Muscle of arm (tissue), 14 donors: Measurements from ENCODE around the gene DMPK. TPM values are rescaled to one million over a fixed set of nuclear protein-coding genes. Genes with fewer than 3 reads are reported as not detected.

ENCODE experiments used
- DNase-seq: peaks from one replicate; pipeline ENCODE4 v3.0.0-alpha.2; 2013
- long read RNA-seq, 11 donors: transcript quantifications; one replicate each; lab custom pipeline, GENCODE V29; 2026
- polyA plus RNA-seq, 12 donors: library from polyadenylated mRNA; unstranded; fragments of 120-200 nt; gene quantifications; one replicate each; pipeline ENCODE4 v1.2.1, GENCODE V29; 2013; ENCODE audit not compliant: insufficient read length in 12 of 12

Gene DMPK, protein sequence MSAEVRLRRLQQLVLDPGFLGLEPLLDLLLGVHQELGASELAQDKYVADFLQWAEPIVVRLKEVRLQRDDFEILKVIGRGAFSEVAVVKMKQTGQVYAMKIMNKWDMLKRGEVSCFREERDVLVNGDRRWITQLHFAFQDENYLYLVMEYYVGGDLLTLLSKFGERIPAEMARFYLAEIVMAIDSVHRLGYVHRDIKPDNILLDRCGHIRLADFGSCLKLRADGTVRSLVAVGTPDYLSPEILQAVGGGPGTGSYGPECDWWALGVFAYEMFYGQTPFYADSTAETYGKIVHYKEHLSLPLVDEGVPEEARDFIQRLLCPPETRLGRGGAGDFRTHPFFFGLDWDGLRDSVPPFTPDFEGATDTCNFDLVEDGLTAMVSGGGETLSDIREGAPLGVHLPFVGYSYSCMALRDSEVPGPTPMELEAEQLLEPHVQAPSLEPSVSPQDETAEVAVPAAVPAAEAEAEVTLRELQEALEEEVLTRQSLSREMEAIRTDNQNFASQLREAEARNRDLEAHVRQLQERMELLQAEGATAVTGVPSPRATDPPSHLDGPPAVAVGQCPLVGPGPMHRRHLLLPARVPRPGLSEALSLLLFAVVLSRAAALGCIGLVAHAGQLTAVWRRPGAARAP
- 100 to 1,000 TPM in 11 of 12 donors, not detected in 1; 161 to 353 (median 263) TPM for polyA plus RNA-seq
- long read RNA-seq, donor 1, transcript DMPK-215 (1 exons, 1,410 nt) = major isoform, 9 of 11 reads
- long read RNA-seq, donor 1, partial matches to known transcripts = 0 of 11 reads
- long read RNA-seq, donor 1, other reads (novel, unspliced or antisense) = 0 of 11 reads
- long read RNA-seq, donor 2, transcript DMPK-215 (1 exons, 1,410 nt) = minor isoform, 7 of 29 reads
- long read RNA-seq, donor 2, transcript DMPK-201 (15 exons, 2,787 nt) = major isoform, 9 of 29 reads
- long read RNA-seq, donor 2, partial matches to known transcripts = 6 of 29 reads
- long read RNA-seq, donor 2, other reads (novel, unspliced or antisense) = 0 of 29 reads
- long read RNA-seq, donor 3, transcript DMPK-201 (15 exons, 2,787 nt) = minor isoform, 7 of 28 reads
- long read RNA-seq, donor 3, transcript DMPK-215 (1 exons, 1,410 nt) = major isoform, 9 of 28 reads
- long read RNA-seq, donor 3, partial matches to known transcripts = 6 of 28 reads
- long read RNA-seq, donor 3, other reads (novel, unspliced or antisense) = 0 of 28 reads
- long read RNA-seq, donor 4, transcript DMPK-215 (1 exons, 1,410 nt) = major isoform, 6 of 17 reads
- long read RNA-seq, donor 4, transcript DMPK-201 (15 exons, 2,787 nt) = minor isoform, 5 of 17 reads
- long read RNA-seq, donor 4, partial matches to known transcripts = 0 of 17 reads
- long read RNA-seq, donor 4, other reads (novel, unspliced or antisense) = 0 of 17 reads
- long read RNA-seq, donor 5, transcript DMPK-201 (15 exons, 2,787 nt) = major isoform, 36 of 154 reads
- long read RNA-seq, donor 5, transcript DMPK-204 (15 exons, 2,754 nt) = minor isoform, 7 of 154 reads
- long read RNA-seq, donor 5, transcript DMPK-215 (1 exons, 1,410 nt) = minor isoform, 19 of 154 reads
- long read RNA-seq, donor 5, transcript DMPK-205 (15 exons, 2,548 nt) = minor isoform, 9 of 154 reads
- long read RNA-seq, donor 5, partial matches to known transcripts = 43 of 154 reads
- long read RNA-seq, donor 5, other reads (novel, unspliced or antisense) = 30 of 154 reads
- long read RNA-seq, donor 6, transcript DMPK-201 (15 exons, 2,787 nt) = major isoform, 10 of 37 reads
- long read RNA-seq, donor 6, transcript DMPK-204 (15 exons, 2,754 nt) = minor isoform, 6 of 37 reads
- long read RNA-seq, donor 6, transcript DMPK-215 (1 exons, 1,410 nt) = minor isoform, 8 of 37 reads
- long read RNA-seq, donor 6, partial matches to known transcripts = 0 of 37 reads
- long read RNA-seq, donor 6, other reads (novel, unspliced or antisense) = 6 of 37 reads
- long read RNA-seq, donor 7, transcript DMPK-201 (15 exons, 2,787 nt) = major isoform, 9 of 19 reads
- long read RNA-seq, donor 7, transcript DMPK-215 (1 exons, 1,410 nt) = minor isoform, 5 of 19 reads
- long read RNA-seq, donor 7, partial matches to known transcripts = 0 of 19 reads
- long read RNA-seq, donor 7, other reads (novel, unspliced or antisense) = 0 of 19 reads
- long read RNA-seq, donor 8, transcript DMPK-215 (1 exons, 1,410 nt) = minor isoform, 29 of 169 reads
- long read RNA-seq, donor 8, transcript DMPK-204 (15 exons, 2,754 nt) = minor isoform, 9 of 169 reads
- long read RNA-seq, donor 8, transcript DMPK-205 (15 exons, 2,548 nt) = minor isoform, 8 of 169 reads
- long read RNA-seq, donor 8, transcript DMPK-201 (15 exons, 2,787 nt) = major isoform, 30 of 169 reads
- long read RNA-seq, donor 8, partial matches to known transcripts = 52 of 169 reads
- long read RNA-seq, donor 8, other reads (novel, unspliced or antisense) = 30 of 169 reads
- long read RNA-seq, donor 9, transcript DMPK-201 (15 exons, 2,787 nt) = major isoform, 5 of 14 reads
- long read RNA-seq, donor 9, partial matches to known transcripts = 0 of 14 reads
- long read RNA-seq, donor 9, other reads (novel, unspliced or antisense) = 0 of 14 reads
- long read RNA-seq, donor 10, transcript DMPK-204 (15 exons, 2,754 nt) = minor isoform, 5 of 109 reads
- long read RNA-seq, donor 10, transcript DMPK-201 (15 exons, 2,787 nt) = minor isoform, 22 of 109 reads
- long read RNA-seq, donor 10, transcript DMPK-215 (1 exons, 1,410 nt) = major isoform, 32 of 109 reads
- long read RNA-seq, donor 10, partial matches to known transcripts = 25 of 109 reads
- long read RNA-seq, donor 10, other reads (novel, unspliced or antisense) = 17 of 109 reads
- long read RNA-seq, donor 11, transcript DMPK-201 (15 exons, 2,787 nt) = major isoform, 6 of 31 reads
- long read RNA-seq, donor 11, partial matches to known transcripts = 0 of 31 reads
- long read RNA-seq, donor 11, other reads (novel, unspliced or antisense) = 13 of 31 reads

DNA sequence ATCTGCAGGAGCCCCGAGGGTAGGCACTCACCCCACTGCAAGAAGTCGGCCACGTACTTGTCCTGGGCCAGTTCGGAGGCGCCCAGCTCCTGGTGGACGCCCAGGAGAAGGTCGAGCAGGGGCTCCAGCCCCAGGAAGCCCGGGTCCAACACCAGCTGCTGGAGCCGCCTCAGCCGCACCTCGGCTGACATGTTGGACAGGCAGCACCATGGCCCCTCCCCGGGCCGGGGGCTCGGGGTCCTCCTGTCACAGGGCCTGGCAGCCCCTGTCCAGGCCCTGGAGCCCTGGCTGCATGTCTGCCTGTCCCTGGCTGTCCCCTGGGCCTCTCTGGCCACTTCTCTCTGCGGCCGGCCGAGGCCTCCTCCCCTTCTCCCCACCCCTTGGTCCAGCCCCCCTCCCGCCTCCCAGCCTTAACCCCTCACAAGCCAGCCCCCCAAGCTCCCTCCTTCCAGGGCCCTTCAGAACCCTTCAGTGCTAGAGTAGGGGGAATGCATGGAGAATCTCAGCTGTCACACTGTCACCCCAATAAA is at the start of gene DMPK:
DMPK (minus strand) TSS at position 329 of the 530 bp plus-strand sequence; CDS start at position 191, 138 bp downstream.
- no peak for DNase-seq

DNA sequence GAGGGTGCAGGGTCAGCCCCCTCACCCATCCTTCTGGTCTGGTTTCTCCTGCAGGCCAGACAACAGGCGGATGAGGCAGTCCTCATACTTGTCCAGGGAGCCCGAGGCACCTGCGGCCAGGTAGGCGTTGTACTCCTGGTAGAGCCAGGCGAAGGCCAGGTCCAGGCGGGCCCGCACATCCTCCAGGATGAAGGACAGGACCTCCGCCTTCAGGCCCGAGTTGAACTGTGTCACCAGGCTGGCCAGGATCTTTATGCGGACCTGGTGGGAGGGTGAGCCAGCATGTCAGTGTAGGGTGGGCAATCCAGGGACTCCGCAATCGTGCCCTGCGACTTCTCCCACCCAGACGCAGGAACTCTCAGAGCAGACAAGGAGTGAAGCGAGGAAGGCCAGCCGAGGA is 46.7 kb upstream of the DMPK start:
- no peak for DNase-seq

DNA sequence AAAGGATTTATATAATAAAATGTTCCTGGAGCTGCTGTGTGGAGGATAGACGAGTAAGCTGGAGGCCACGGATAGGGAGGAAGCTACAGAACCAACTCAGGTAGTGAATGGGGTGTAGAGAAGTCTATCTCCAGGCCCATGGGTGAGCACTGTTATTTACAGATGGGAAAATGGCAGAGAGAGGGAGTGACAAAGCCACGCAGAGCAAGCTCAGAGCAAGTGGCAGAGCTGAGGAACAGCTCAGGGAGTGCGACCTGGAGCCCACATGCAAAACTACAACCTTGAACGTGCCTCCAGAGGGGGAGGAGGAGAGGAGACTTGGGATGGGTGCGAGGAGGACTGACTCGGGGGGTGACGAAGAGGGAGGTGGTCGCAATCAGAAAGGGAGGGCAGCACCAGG is 46.2 kb upstream of the DMPK start:
- no peak for DNase-seq

DNA sequence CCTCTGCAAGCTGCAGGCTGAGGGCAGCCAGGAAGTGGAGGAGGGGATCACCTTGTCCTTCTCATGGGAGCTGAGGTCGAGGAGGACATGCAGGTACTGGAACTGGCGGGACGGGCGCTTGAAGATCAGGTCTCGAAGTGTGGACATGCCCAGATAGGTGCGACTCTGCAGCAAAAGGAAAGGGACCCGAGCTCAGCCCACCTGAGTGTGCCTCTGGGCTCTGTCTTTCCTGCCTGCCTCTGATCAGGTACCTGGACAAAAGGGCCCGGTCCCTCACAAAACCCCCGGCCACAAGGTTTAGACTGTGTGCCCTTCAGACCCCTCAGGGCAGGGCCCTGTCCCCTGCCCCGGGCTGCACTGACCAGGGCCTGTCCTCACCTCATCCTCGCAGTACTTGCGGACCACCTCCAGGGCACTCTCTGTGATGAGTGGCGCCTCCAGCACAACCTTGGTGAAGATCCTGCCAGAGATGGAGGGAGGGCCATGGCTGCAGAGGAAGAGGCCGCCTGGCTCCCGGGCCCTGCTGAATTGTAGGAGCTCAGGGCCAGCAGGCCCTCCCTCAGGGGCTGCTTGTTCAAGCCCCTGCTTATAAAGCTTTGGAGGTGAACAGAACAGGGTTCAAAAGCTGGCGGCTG is 45.3 kb upstream of the DMPK start:
- DNase-seq = no peak

DNA sequence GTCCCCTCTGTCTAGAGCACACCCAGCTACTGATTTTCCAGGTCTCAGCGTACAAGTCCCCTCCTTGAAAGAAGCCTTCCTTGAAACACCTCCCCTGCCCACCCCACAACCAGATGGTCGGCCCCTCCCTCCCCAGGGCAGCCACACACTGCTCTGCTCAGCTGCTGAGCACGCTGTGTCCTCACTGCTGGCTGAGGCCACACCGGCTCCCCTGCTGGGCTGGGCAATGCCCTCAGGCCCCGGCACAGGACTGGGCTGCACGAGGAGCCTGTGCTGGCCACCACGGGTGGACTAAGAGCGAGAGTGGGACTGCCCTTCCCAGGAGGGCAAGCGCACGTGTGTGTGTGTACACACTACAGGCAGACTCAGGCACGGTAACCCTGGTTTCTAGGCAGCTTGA is 44.6 kb upstream of the DMPK start:
- no peak for DNase-seq

DNA sequence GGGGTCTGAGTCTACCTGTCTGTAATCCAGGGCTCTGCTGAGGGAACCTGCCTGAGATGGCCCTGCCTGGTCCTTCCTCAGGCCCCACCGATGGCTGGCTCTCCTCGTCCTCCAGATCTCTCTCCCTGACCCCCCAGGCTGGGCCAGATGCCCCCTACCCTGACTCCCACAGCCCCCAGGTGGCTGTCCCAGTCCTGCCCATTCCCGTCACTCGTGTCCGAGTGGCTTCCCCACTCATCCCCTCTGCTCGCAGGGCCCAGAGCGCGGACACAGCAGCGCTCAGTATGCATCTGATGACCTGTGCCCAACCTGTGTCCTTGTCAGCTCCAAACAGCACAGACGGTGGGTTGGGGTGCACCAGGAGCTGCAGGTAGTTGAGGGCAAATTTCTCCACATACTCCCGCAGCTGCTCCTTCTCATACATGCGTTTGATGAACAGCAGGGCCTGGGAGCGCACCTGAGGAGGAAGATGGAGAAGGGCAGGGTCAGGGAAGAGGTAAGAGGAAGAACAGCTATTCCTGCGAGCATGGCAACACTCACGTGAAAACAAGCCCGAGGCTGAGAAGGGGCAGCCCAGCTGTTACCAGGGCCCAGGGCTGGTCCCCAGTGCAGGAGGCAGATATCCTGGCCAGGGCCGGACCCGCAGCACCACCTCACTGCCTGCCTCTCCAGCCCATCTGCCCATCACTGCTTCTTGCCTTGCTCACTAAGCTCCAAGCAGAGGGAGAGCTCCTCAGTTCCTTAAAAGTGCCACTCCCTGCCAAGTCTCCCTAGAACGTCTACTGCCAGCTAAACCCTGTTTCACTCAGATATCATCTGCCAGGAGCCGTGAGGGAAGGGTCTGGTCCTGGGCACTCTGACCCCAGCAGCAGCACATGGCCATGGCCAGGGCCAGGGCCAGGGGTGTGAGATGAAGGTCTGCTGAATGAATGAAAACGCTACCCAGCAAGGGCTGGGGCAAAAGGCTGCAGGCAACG is 43.9 kb upstream of the DMPK start:
- DNase-seq = no peak

DNA sequence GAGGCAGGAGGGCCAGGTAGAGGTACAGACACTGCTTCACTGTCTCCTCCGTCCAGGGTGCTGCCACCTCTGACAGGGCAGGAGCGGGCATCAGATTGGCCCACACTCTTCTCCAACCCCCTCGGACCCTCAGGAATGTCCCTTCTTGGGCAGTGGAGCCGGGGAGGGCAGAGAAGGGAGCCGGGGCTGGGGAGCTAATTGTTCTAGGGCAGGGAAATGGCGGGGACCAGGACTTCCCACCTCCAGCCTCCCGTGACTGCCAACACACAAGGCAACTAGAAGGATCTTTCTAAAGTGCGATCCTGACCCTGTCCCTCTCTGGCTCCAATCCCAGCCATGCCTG is 42.9 kb upstream of the DMPK start:
- DNase-seq = no peak

DNA sequence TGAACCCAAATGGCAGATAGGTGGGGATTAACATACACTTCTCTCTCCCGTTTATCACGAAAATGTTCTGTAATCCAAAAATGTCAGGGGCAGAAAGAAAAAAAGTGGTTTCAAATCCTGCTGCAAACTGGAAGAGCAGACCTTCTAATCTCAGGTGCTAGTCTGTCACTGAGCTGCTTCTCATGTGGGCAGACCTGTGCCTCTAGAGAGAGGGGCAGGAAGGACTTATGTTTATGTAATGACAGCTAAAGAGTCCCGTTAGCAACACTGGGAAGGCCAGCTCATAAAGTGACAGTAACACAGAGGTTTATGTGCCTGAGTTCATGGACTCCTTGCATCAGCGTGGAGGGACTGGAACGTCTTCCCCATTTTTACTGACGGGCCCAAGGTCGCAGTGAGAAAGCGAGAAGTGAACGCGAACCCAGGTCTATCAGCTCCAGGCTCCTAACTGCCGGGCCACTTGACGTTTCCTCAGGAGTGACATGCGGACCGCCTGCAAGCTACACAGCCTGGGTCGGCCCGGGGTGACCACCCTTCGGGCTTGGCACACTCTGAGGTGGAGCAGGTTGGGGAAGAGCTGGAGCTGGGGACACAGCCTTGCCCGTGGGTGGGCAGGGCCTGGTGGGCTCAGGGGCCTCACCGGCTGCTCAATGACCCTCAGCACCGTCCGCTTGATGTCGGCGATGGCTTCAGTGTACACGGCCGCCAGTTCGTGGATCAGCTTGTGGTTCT is 42.4 kb upstream of the DMPK start:
- no peak for DNase-seq

DNA sequence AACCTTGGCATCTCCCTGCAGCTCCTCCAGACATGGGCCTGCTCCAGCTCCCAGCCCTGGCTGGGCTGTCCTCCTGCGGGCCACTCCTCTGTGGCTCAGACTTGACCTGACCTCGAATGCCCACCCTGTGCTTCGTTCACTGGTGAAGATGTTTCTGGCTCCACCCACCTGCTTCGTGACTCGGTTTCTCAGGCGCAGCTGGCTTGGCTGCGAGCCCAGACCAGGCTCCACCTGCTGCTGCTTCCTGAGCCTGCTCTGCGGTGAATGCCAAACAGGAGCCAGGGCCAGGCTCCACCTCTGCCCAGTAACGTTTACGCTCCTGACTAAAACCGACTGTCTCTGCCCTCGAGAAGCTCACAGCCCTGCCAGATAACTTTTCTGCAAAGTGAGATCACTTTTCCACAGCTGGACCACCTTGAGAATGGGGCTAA is 41.8 kb upstream of the DMPK start:
- DNase-seq = no peak

DNA sequence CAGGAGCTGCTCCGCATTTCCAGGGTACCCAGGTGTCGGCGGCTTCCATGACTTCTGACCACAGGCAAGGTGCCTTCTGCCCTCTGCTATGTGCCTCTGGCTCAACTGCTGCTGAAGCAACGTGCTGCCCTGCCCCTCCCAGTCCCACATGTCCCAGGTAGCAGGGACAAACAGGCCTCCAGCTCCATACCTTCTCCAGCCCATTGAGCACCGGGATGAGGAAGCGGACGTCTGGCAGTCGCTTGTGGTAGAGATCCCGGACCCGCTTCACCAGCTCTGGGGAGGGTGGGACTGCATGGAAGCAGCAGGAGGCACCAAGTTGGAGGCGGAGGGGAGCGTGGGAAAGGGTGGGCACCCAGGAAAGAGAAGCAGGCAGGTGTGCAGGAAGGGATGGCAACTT is 40.9 kb upstream of the DMPK start:
- no peak for DNase-seq

DNA sequence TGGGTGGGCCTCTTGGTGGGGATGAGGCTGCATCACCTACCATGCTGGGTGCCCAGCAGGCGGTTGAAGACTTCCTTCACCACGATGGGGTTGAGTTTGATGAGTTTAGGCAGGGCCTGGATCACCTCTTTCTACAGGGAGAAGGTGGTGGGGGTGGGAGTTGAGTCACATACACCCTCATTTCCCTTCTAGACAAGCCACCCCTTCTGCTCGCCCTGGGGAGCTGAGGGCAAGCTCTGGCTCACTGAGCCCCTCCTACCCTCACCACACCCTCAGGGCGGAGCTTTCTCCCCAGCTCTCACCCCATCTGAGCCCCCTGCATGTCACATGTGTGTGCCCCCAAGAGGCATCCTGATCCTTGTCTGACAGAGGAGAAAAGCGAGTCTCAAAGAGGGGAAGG is 40.4 kb upstream of the DMPK start:
- no peak for DNase-seq

DNA sequence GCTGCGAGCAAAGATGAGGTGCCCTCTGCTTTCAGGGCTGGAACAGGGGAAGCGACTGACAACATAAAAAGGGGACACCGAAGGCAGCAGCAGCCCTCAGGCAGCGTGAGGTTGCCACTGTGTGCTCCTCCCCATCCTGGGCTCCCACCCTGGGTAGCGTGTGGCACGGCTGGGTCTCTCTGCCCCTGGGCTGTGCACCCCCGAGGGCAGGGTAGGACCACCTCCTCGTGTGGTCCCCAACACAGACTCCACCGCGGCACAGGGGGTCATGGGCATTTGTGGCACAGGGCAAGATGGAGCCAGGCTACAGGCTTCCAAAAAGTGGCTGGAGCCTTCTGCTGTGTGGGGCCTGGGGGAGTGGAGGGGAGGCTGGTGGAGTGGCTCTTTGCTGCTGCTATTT is 39.3 kb upstream of the DMPK start:
- no peak for DNase-seq

DNA sequence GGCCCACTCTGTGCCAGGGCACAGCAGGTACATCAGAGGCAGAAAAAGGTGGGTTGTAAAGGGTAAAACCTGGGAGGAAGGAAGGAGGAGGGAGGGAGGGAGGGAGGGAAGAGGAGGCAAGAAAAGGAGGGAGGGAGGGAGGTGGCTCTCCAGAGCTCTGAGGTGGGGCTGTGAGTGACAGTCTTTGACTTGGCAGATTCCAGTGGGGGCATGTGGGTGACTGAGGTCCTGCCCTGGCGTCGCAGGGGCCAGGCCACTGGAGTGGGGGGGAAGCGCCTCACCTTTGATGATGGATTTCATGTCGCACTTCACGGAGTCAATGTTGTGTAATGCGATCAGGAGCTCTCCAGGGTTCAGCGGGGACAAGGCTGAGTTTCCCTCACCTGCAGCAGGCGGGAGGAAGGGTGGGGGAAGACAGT is 38.8 kb upstream of the DMPK start:
- no peak for DNase-seq

DNA sequence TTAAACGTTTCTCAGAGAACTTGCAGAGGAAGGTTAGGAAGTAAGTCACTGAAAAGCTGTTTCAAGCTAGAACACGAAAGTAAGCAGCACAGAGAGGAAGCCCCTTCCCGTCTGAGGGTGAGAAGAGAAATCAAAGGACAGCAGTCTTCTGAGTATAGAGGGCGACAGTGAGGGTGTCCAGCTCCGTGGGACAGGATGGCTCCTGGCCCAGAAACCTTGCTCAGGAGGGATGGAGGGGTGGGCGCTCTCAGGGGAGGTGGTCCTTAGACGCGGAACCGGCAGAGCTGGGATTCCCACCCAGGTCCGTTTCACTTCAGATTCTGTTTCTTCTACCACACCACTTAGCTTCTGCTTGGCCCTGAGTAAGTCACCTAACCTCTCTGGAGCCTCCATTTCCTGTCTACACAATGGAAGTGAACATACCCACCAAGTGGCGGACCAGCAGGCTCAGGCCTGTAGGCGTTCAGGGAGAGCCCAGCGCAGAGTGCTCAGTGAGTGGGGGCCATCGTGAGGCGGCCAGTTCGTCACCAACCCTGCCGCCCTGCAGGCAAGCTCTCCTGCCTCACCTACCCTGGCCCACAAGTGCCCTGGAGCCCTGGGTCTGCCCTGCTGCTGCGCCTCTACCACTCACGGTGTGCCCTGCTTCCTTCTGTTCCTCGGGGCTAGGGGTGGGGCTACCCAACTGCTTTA is 38.3 kb upstream of the DMPK start:
- DNase-seq = no peak

DNA sequence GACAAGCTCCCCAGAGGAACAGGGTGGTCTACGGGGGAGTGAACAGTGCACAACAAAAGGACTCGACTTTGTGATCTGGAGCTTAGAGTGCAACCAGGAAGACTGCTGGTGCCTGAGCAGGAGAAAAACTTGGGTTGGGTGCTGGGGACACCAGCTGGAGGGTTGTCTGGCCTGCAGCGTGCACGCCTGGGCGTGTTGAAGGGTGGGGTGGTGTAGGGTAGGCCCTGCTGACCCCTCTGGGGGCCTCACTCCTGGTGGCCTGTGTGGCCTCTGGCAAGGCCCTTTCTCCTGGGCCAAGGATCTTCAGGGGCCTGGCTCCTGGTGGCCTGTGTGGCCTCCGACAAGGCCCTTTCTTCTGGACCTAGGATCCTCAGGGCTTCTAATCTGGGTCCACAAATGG is 37.5 kb upstream of the DMPK start:
- DNase-seq = no peak
